Activated naive CD4-positive, alpha-beta T cell treated with anti-CD3 and anti-CD28 coated beads for 36 hours (primary cell): ENCODE measurements around the gene NEDD4L. TPM values are rescaled to one million over a fixed set of nuclear protein-coding genes. Genes with fewer than 3 reads are reported as not detected.
"Not testable (repeated sequence)": the region's sequence is repeated elsewhere in the genome, so short reads cannot be mapped to it uniquely, and the experiment has no call there.

ENCODE experiments used
- CTCF ChIA-PET: fragments of 350-600 bp; sonication (Branson Sonifier 250); formaldehyde crosslinking; loops from one replicate; lab custom pipeline; 2021; ENCODE audit warnings: antibody characterized with exemption; lab: Charles Lee
- DNase-seq: peaks from one replicate; pipeline ENCODE4 v3.0.0-alpha.2; 2020
- H3K27ac Mint-ChIP-seq: one replicate; pipeline ENCODE4 v1.8.0; 2021; ENCODE audit warnings: mild to moderate bottlenecking, mixed read lengths
- H3K27me3 Mint-ChIP-seq: one replicate; pipeline ENCODE4 v1.8.0; 2021; ENCODE audit warnings: low read depth, mixed read lengths
- H3K36me3 Mint-ChIP-seq: one replicate; pipeline ENCODE4 v1.8.0; 2021; ENCODE audit warnings: low read depth, mixed read lengths
- H3K4me1 Mint-ChIP-seq: one replicate; pipeline ENCODE4 v1.8.0; 2021; ENCODE audit warnings: low read depth, mixed read lengths
- H3K4me3 Mint-ChIP-seq: one replicate; pipeline ENCODE4 v1.8.0; 2021; ENCODE audit warnings: mild to moderate bottlenecking, moderate library complexity, mixed read lengths
- H3K9me3 Mint-ChIP-seq: one replicate; pipeline ENCODE4 v1.8.0; 2021; ENCODE audit warnings: mixed read lengths
- intact Hi-C: fragments of 100-400 bp; cut with micrococcal nuclease; formaldehyde crosslinking; loops from one replicate; pipeline ENCODE4 v1.15.1; 2023
- total RNA-seq, 2 experiments: library from RNA; stranded (reverse); gene quantifications; one replicate each; pipeline ENCODE4 v1.2.3, GENCODE V29; 2021

The NEDD4L gene
- total RNA-seq, 2 experiments from 2014 or later, result 5.3 to 5.6 TPM

- CTCF ChIA-PET, result no interaction called here
- Mint-ChIP-seq H3K4me1 (no peaks in the 10 kb centered on the region), H3K4me3 (no peak overlapping the region), H3K27ac (no peak overlapping the region), H3K27me3 (no peaks in the 10 kb centered on the region), H3K36me3 (no peaks in the 10 kb centered on the region), H3K9me3 (no peaks in the 10 kb centered on the region)
- DNase-seq, result no peak
- intact Hi-C loops, result no loop called here
Observed at GRCh38 chr18:58257461-58257860, 213.4 kb downstream of the NEDD4L start.

DNA sequence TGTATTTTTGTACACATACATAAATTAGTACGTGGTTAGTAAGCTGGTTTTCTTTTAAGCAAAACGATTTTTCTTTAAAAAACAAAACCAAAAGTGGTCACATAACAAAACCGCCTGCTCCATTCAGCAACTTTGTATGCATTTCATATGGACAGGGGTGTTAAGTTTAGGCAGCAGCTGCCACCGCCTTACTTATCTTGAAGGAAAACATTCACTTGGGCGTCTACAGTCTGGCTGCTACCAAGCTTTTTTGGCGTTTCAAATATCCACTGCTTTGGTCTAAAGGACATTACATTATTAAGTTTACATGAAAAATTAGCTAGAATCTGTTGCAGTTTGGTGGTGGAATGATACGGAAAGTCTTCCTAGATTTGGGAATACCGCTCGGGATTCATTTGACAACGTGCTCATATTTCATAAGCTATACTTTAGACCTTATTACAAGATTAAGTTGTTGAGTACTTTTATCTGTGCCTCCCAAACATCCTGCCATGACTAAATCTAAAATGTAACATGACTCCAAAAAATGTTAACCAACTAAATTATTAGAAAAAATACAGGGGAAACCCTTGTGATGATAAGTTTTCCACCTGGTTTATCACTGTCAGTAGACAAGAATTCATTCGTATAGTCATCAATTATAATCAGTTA lies 214.8 kb downstream of the NEDD4L start:
- DNase-seq, result no peak
- Mint-ChIP-seq H3K4me1 (peaks cover 12% of the 10 kb centered on the region), H3K27ac (no peak overlapping the region), H3K9me3 (no peaks in the 10 kb centered on the region), H3K4me3 (no peak overlapping the region), H3K36me3 (no peaks in the 10 kb centered on the region), H3K27me3 (no peaks in the 10 kb centered on the region)
- CTCF ChIA-PET, result no interaction called here
- intact Hi-C loops, result no loop called here

DNA sequence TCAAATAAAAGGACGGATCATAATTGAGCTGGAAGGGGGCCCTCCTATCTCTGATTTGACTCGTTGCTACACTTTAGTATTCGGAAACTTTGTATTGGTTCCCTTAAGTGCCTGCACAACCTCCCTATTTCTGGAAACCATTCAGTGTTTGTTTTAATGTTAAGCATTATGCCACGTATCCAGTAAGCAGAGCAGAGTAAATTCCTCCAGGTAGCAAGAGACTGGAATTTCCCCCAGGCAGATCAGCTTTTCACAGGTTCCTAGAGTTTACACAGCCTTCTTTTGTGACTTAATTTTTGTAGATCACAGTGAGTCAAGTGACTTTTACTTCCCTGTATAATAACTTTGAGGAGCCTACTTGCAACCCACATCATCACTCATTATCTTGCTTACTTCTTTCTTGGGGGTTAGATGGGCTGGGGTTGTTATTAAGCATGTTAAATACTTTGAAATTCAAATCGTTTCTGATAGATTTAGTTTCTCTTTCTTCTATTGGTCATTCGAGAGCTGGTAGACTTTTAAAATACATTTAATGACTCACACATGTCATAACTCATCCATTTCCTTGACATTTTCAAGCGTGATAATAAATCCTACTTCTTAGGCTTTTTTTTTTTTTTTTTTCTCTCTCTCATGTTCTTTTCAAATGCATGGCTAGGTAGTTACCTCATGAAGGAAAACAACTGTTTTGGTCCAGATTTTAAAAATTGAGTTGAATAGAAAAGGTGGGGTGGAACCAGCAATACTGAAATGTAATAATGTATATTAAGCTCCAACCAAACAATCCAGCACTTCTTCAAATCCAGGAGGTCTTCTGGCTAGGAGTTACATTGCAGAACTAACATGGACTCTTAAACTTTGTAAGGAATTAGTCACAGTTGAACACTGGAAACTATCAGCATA lies 219.3 kb downstream of the NEDD4L start:
- H3K4me3 Mint-ChIP-seq, result no peak overlapping the region
- intact Hi-C loops, result loop anchor here (1.0 kb wide), 1 partner anchor 40 kb away; no protein-coding TSS in a partner anchor
- H3K36me3 Mint-ChIP-seq, result no peaks in the 10 kb centered on the region
- no peaks in the 10 kb centered on the region for H3K27me3 Mint-ChIP-seq
- no peak for DNase-seq
- CTCF ChIA-PET, result interaction anchor here (0.6 kb wide), 1 partner anchor 9 kb away, joined by 5 read pairs; no protein-coding TSS in a partner anchor
- peaks cover 12% of the 10 kb centered on the region for H3K4me1 Mint-ChIP-seq
- H3K9me3 Mint-ChIP-seq, result no peaks in the 10 kb centered on the region
- peak overlapping the region; percentile 65 for H3K27ac Mint-ChIP-seq

GRCh38 chr18:58264075-58264474 lies 220.0 kb downstream of the NEDD4L start:
- CTCF ChIA-PET, result no interaction called here
- no peak overlapping the region for H3K27ac Mint-ChIP-seq
- intact Hi-C loops, result no loop called here
- H3K27me3 Mint-ChIP-seq, result no peaks in the 10 kb centered on the region
- no peak for DNase-seq
- no peaks in the 10 kb centered on the region for H3K36me3 Mint-ChIP-seq
- peaks cover 12% of the 10 kb centered on the region for H3K4me1 Mint-ChIP-seq
- H3K4me3 Mint-ChIP-seq, result no peak overlapping the region
- no peaks in the 10 kb centered on the region for H3K9me3 Mint-ChIP-seq

DNA sequence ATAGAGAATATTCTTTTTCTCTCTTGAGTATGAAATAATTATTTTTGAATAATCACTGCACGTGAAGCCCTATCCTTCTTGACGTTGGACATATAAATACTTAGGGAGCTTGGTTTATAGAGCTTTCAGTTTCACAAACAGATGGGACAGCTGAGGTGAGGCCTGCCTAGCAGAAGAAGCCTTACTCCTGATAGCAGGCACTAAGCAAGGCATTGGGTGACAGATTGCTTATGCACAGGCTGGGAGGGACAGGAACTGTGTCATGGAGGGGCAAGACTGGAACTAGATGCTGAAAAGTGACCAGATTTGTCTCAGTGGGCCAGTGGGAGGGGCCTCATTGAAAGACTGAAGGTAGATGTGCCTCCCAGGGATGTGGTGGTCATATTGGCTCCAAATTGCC lies 220.8 kb downstream of the NEDD4L start:
- H3K4me1 Mint-ChIP-seq, result peaks cover 12% of the 10 kb centered on the region
- intact Hi-C loops, result no loop called here
- DNase-seq, result no peak
- CTCF ChIA-PET, result no interaction called here
- no peak overlapping the region for H3K4me3 Mint-ChIP-seq
- no peaks in the 10 kb centered on the region for H3K27me3 Mint-ChIP-seq
- H3K9me3 Mint-ChIP-seq, result no peaks in the 10 kb centered on the region
- no peaks in the 10 kb centered on the region for H3K36me3 Mint-ChIP-seq
- no peak overlapping the region for H3K27ac Mint-ChIP-seq

- H3K36me3 Mint-ChIP-seq, intact Hi-C loops, CTCF ChIA-PET, H3K27ac Mint-ChIP-seq, DNase-seq, H3K4me3 Mint-ChIP-seq, H3K9me3 Mint-ChIP-seq, H3K27me3 Mint-ChIP-seq: not testable (repeated sequence)
- H3K4me1 Mint-ChIP-seq, result peaks cover 12% of the 10 kb centered on the region
Observed at GRCh38 chr18:58265489-58265888, 221.5 kb downstream of the NEDD4L start.

GRCh38 chr18:58266291-58266690 lies 222.3 kb downstream of the NEDD4L start:
- peaks cover 12% of the 10 kb centered on the region for H3K4me1 Mint-ChIP-seq
- no peak overlapping the region for H3K4me3 Mint-ChIP-seq
- DNase-seq, result no peak
- no peak overlapping the region for H3K27ac Mint-ChIP-seq
- no peaks in the 10 kb centered on the region for H3K9me3 Mint-ChIP-seq
- CTCF ChIA-PET, result no interaction called here
- H3K36me3 Mint-ChIP-seq, result no peaks in the 10 kb centered on the region
- intact Hi-C loops, result no loop called here
- no peaks in the 10 kb centered on the region for H3K27me3 Mint-ChIP-seq

- CTCF ChIA-PET, result no interaction called here
- no peak overlapping the region for H3K27ac Mint-ChIP-seq
- H3K4me3 Mint-ChIP-seq, result no peak overlapping the region
- no peaks in the 10 kb centered on the region for H3K9me3 Mint-ChIP-seq
- DNase-seq, result no peak
- intact Hi-C loops, result no loop called here
- no peaks in the 10 kb centered on the region for H3K36me3 Mint-ChIP-seq
- H3K4me1 Mint-ChIP-seq, result peaks cover 16% of the 10 kb centered on the region
- H3K27me3 Mint-ChIP-seq, result no peaks in the 10 kb centered on the region
Observed at GRCh38 chr18:58267493-58267892, 223.5 kb downstream of the NEDD4L start.

DNA sequence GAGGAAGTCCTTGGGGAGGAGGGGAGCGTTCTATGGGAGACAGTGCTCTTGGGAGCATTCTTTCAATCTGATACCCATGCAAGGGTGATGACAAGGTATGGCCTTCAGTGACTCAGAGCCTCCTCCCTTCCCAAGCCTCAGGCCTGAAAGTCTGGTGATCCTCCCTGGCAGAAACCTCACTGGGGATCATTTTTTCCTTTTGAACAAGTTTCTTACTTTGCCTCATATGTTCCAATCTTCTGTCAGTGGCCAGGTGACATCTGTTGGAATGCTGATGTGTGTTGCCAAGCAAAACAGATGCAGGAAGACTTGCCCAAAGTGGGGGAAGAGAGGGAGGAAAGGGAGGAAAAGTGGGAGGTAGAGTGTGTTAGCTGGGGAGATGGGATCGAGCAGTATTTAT lies 224.8 kb downstream of the NEDD4L start:
- no peak overlapping the region for H3K4me3 Mint-ChIP-seq
- CTCF ChIA-PET, result no interaction called here
- no peaks in the 10 kb centered on the region for H3K36me3 Mint-ChIP-seq
- no peak for DNase-seq
- H3K4me1 Mint-ChIP-seq, result peaks cover 14% of the 10 kb centered on the region
- H3K27ac Mint-ChIP-seq, result no peak overlapping the region
- intact Hi-C loops, result no loop called here
- H3K27me3 Mint-ChIP-seq, result no peaks in the 10 kb centered on the region
- no peaks in the 10 kb centered on the region for H3K9me3 Mint-ChIP-seq

GRCh38 chr18:58269931-58270330 lies 225.9 kb downstream of the NEDD4L start:
- H3K27ac Mint-ChIP-seq, result no peak overlapping the region
- intact Hi-C loops, result loop anchor here (2.0 kb wide), 1 partner anchor 17 kb away; no protein-coding TSS in a partner anchor
- no peak for DNase-seq

GRCh38 chr18:58270396-58270795 lies 226.4 kb downstream of the NEDD4L start:
- H3K4me3 Mint-ChIP-seq, result no peak overlapping the region
- no peaks in the 10 kb centered on the region for H3K36me3 Mint-ChIP-seq
- intact Hi-C loops, result loop anchor here (2.0 kb wide), 1 partner anchor 18 kb away; no protein-coding TSS in a partner anchor
- H3K27ac Mint-ChIP-seq, result no peak overlapping the region
- no peak for DNase-seq
- H3K4me1 Mint-ChIP-seq, result peaks cover 14% of the 10 kb centered on the region
- H3K9me3 Mint-ChIP-seq, result no peaks in the 10 kb centered on the region
- no peaks in the 10 kb centered on the region for H3K27me3 Mint-ChIP-seq
- CTCF ChIA-PET, result interaction anchor here (0.6 kb wide), 1 partner anchor 316 kb away, joined by 6 read pairs; no protein-coding TSS in a partner anchor

More at GRCh38 chr18:58269931-58270330, 225.9 kb downstream of the NEDD4L start:
- H3K36me3 Mint-ChIP-seq, result no peaks in the 10 kb centered on the region
- no peaks in the 10 kb centered on the region for H3K27me3 Mint-ChIP-seq
- no peaks in the 10 kb centered on the region for H3K9me3 Mint-ChIP-seq
- H3K4me3 Mint-ChIP-seq, result no peak overlapping the region
- CTCF ChIA-PET, result interaction anchor here (0.6 kb wide), 1 partner anchor 317 kb away, joined by 6 read pairs; no protein-coding TSS in a partner anchor
- H3K4me1 Mint-ChIP-seq, result peaks cover 14% of the 10 kb centered on the region

DNA sequence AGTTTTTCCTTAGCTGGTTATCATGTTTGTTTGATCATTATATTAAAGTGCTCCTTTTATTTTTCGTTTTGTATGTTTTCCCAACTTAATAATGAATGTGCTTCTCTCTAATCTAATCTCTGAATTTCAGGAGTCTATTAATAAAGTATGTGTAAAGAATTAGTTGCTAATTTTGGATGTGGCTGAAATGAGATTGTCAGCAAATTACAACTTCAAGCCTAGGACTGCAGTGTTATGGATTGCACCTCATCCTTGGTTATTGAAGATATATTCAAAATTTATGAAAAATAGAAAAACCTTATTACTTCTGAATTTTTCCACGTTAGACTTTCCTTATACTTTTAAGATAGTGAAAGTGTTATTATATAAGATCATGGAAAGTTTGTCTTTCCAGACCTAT lies 227.7 kb downstream of the NEDD4L start:
- no peaks in the 10 kb centered on the region for H3K27me3 Mint-ChIP-seq
- no peak for DNase-seq
- no peaks in the 10 kb centered on the region for H3K36me3 Mint-ChIP-seq
- CTCF ChIA-PET, result interaction anchor here (0.6 to 0.8 kb wide), 3 partner anchors 224 to 891 kb away, joined by 3 to 5 read pairs (median 4); no protein-coding TSS in a partner anchor
- no peaks in the 10 kb centered on the region for H3K9me3 Mint-ChIP-seq
- H3K4me1 Mint-ChIP-seq, result peaks cover 14% of the 10 kb centered on the region
- H3K4me3 Mint-ChIP-seq, result no peak overlapping the region
- H3K27ac Mint-ChIP-seq, result no peak overlapping the region
- intact Hi-C loops, result loop anchor here (2.0 kb wide), 1 partner anchor 19 kb away; no protein-coding TSS in a partner anchor
